ENCODE results near the gene TGFB1. TPM values are rescaled to one million over a fixed set of nuclear protein-coding genes. Genes with fewer than 3 reads are reported as not detected.

TGFB1 gene
- total and polyA plus RNA-seq, 9 of the 15 experiments (the other 6 are each of a cell fraction or from before 2014, with no cell fraction given), result 0.24 to 159 (median 17.2) TPM

DNA sequence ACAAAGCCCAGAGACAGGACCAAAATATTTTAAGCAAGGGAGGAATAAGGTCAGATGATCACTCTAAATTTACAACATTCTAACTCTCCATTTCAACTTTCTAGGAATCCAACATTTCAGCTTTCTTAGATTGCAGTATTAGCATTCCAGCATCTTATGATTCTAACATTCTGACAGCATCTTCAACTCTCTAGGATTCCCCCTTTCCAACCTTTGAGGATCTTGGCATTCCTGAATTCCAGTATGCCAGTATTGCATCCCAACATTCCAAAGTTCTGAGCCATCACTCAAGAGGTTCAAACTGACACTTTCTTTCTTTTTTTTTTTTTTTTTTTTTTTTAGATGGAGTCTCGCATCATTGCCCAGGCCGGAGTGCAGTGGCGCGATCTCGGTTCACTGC lies 13.8 kb downstream of the TGFB1 start:
- no peak overlapping the region for H3K27ac ChIP-seq (ENCODE audit: extremely low read depth, low read depth, low read length)
- no peaks in the 10 kb centered on the region for H3K9me3 ChIP-seq (replicated peaks; ENCODE audit: control insufficient read depth, insufficient read depth, low read depth, low read length)
- H3K4me2 ChIP-seq (ENCODE audit: insufficient read depth, low read length), result no peak overlapping the region
- ATAC-seq (no peak), DNase-seq (ENCODE audit: extremely low read depth in 1 of 4, low spot score in 3 of 4) (no peak), FAIRE-seq (no peak)
- no CpG with 5 or more reads among the region's 5 CpGs for WGBS (ENCODE audit: insufficient coverage, low coverage, missing lambda C conversion rate)
- peaks cover 84% of the 10 kb centered on the region for H3K36me3 ChIP-seq (ENCODE audit: control insufficient read depth, insufficient read depth, low read length)
- H3K4me1 ChIP-seq (replicated peaks in 1 of 2; ENCODE audit: control insufficient read depth in 2 of 2, insufficient read depth in 2 of 2, low read length in 2 of 2), result peaks cover 0 to 3% of the 10 kb centered on the region in 2 experiments; a peak in 1 of 5 replicates
- H3K9ac ChIP-seq (ENCODE audit: insufficient read depth in 1 of 2, low read depth in 2 of 2, low read length in 2 of 2), result no peak overlapping the region
- no peak overlapping the region for H3K4me3 ChIP-seq
- no peak for TF ChIP-seq IFI16 (CRISPR knock-in tag; IDR thresholded peaks at IDR 0.05)
- no peak for TF ChIP-seq RAD51 (IDR thresholded peaks at IDR 0.05; ENCODE audit: borderline replicate concordance, low read depth)
- no peak for TF ChIP-seq GTF2E2 (tag; IDR thresholded peaks at IDR 0.05)
- TF ChIP-seq ZNF3 (CRISPR knock-in tag; IDR thresholded peaks at IDR 0.05), result no peak
- no peak for TF ChIP-seq TCF7 (IDR thresholded peaks at IDR 0.05; ENCODE audit: borderline replicate concordance)
- TF ChIP-seq, protein P1, sequence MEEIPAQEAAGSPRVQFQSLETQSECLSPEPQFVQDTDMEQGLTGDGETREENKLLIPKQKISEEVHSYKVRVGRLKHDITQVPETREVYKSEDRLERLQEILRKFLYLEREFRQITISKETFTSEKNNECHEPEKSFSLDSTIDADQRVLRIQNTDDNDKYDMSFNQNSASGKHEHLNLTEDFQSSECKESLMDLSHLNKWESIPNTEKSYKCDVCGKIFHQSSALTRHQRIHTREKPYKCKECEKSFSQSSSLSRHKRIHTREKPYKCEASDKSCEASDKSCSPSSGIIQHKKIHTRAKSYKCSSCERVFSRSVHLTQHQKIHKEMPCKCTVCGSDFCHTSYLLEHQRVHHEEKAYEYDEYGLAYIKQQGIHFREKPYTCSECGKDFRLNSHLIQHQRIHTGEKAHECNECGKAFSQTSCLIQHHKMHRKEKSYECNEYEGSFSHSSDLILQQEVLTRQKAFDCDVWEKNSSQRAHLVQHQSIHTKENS (CRISPR knock-in tag; IDR thresholded peaks at IDR 0.05), result no peak
- TF ChIP-seq RB1 (IDR thresholded peaks at IDR 0.05; ENCODE audit: low read depth), result no peak
- no peak for TF ChIP-seq BCOR (IDR thresholded peaks at IDR 0.05)
- TF ChIP-seq NRF1 (conservative IDR thresholded peaks at IDR 0.05 in 1 of 2, IDR thresholded peaks at IDR 0.05 in 1 of 2), result no peak
- no peak for TF ChIP-seq FOXJ2 (tag; IDR thresholded peaks at IDR 0.05)
- no peak for TF ChIP-seq NFIC (IDR thresholded peaks at IDR 0.05)
- no peak for TF ChIP-seq POLR2H (tag; IDR thresholded peaks at IDR 0.05; ENCODE audit: low read depth)
- TF ChIP-seq ARID1B (IDR thresholded peaks at IDR 0.05), result no peak
- TF ChIP-seq OTX1 (CRISPR knock-in tag; IDR thresholded peaks at IDR 0.05), result no peak
- no peak for TF ChIP-seq U2AF2 (optimal IDR thresholded peaks at IDR 0.05; ENCODE audit: low read depth, low read length)
- no peak for TF ChIP-seq ZNF282 (CRISPR knock-in tag; IDR thresholded peaks at IDR 0.05)
- TF ChIP-seq, protein P2, sequence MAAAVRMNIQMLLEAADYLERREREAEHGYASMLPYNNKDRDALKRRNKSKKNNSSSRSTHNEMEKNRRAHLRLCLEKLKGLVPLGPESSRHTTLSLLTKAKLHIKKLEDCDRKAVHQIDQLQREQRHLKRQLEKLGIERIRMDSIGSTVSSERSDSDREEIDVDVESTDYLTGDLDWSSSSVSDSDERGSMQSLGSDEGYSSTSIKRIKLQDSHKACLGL (CRISPR knock-in tag; IDR thresholded peaks at IDR 0.05; ENCODE audit: borderline replicate concordance, poor library complexity, severe bottlenecking), result no peak
- TF ChIP-seq DMBX1 (CRISPR knock-in tag; IDR thresholded peaks at IDR 0.05; ENCODE audit: borderline replicate concordance), result no peak
- no peak overlapping the region for H2AFZ ChIP-seq (ENCODE audit: low read depth, low read length)
- in situ Hi-C loops (cut with MboI), result no loop called here
- H3K27me3 ChIP-seq (ENCODE audit: control insufficient read depth in 2 of 2, insufficient read depth in 2 of 2, low read length in 2 of 2), result no peaks in the 10 kb centered on the region
- peaks cover 14% of the 10 kb centered on the region for H3K79me2 ChIP-seq (ENCODE audit: control insufficient read depth, insufficient read depth, low read length)
- CTCF ChIA-PET (ENCODE audit: low intra/inter-chr PET ratio), result no interaction called here
- TSS peak; percentile 63 for BruUV-seq (replicated peaks)
- H4K20me1 ChIP-seq (replicated peaks; ENCODE audit: control insufficient read depth, insufficient read depth, low read length), result no peaks in the 10 kb centered on the region
- no peaks in the 10 kb centered on the region for H3K9me1 ChIP-seq (ENCODE audit: control insufficient read depth, insufficient read depth, low read length)
- POLR2A ChIA-PET, result interaction anchor here (0.6 to 1.8 kb wide), 3 partner anchors 15 to 81 kb away, joined by 3 to 4 read pairs (median 3); no protein-coding TSS in a partner anchor
- intact Hi-C loops (cut with micrococcal nuclease), result no loop called here
